Measurements from ENCODE around the gene LGALSL.

DNA sequence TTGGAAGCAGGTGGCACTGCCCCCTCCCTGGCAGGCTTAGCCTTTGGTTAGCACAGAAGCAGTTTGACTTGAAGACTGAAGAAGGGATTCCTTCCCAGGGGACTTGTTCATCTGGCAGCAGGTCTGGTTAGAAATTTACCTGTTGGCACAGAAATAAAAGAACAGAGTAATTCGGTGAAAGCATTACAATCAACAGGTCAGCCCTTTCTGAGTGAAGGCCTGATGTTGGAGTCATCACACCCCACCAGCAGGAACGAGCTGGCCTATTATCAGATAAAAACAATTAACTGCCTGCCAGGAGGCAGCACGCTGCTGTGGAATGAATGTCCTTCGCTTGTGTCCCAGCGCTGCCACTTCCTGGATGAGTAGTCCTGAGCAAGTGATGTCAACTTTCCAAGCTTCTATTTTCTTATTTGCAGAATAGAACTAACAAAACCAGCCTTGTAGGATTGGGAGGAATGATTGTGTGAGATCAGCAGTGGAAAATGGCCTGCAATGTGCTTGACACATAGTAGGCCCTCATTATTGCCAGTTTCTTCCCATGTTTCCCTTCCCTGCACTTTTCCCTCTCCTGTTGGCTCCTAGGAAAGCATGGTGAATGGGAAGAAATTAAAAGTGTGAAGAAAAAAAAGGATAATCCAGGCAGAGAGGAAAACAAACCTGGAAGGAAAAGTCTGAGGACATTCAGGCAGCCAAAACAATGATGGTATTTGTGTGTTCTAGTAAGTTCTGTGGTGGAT lies 29.0 kb downstream of the LGALSL start:
- TF ChIP-seq, protein P1, sequence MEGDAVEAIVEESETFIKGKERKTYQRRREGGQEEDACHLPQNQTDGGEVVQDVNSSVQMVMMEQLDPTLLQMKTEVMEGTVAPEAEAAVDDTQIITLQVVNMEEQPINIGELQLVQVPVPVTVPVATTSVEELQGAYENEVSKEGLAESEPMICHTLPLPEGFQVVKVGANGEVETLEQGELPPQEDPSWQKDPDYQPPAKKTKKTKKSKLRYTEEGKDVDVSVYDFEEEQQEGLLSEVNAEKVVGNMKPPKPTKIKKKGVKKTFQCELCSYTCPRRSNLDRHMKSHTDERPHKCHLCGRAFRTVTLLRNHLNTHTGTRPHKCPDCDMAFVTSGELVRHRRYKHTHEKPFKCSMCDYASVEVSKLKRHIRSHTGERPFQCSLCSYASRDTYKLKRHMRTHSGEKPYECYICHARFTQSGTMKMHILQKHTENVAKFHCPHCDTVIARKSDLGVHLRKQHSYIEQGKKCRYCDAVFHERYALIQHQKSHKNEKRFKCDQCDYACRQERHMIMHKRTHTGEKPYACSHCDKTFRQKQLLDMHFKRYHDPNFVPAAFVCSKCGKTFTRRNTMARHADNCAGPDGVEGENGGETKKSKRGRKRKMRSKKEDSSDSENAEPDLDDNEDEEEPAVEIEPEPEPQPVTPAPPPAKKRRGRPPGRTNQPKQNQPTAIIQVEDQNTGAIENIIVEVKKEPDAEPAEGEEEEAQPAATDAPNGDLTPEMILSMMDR (IDR thresholded peaks at IDR 0.05): no peak
- TF ChIP-seq POLR2A (IDR thresholded peaks at IDR 0.05): no peak
